ENCODE measurements around the gene FETUB.

FETUB gene

DNA sequence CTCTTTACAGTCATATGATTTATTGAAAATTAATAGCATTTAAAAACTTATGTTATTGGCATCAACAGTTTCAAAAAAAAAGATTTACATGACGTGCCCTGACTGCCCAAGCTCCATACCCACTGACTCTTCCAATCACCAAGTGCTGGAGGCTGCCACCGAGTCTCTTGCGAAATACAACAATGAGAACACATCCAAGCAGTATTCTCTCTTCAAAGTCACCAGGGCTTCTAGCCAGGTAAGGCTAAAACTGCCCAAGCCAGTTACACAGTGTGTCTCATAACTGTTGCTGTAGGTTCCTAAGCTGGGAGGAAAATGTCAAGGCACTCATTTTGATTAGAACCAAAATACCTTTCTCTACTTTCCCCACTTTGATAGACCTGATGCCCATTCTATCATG lies 4.5 kb downstream of the FETUB start:
- peak; percentile 79 for DNase-seq (ENCODE audit: low read depth)
- no peak overlapping the region; the same call in 1 of the 2 replicates for H3K4me3 ChIP-seq (ENCODE audit: low read depth, low read length)
- TF ChIP-seq, protein P1, sequence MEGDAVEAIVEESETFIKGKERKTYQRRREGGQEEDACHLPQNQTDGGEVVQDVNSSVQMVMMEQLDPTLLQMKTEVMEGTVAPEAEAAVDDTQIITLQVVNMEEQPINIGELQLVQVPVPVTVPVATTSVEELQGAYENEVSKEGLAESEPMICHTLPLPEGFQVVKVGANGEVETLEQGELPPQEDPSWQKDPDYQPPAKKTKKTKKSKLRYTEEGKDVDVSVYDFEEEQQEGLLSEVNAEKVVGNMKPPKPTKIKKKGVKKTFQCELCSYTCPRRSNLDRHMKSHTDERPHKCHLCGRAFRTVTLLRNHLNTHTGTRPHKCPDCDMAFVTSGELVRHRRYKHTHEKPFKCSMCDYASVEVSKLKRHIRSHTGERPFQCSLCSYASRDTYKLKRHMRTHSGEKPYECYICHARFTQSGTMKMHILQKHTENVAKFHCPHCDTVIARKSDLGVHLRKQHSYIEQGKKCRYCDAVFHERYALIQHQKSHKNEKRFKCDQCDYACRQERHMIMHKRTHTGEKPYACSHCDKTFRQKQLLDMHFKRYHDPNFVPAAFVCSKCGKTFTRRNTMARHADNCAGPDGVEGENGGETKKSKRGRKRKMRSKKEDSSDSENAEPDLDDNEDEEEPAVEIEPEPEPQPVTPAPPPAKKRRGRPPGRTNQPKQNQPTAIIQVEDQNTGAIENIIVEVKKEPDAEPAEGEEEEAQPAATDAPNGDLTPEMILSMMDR (IDR thresholded peaks at IDR 0.05; ENCODE audit: control insufficient read depth, extremely low read depth, insufficient read depth): no peak

- no peak for DNase-seq (ENCODE audit: low read depth)
- TF ChIP-seq, protein P1 (IDR thresholded peaks at IDR 0.05; ENCODE audit: control insufficient read depth, extremely low read depth, insufficient read depth): no peak
These were observed 5.9 kb downstream of the FETUB start for GRCh38 chr3:186646106-186646505.

GRCh38 chr3:186646841-186647240 lies 6.6 kb downstream of the FETUB start:
- TF ChIP-seq, protein P1 (IDR thresholded peaks at IDR 0.05; ENCODE audit: control insufficient read depth, extremely low read depth, insufficient read depth): no peak
- no peak overlapping the region for H3K4me3 ChIP-seq (ENCODE audit: low read depth, low read length)
- DNase-seq (ENCODE audit: low read depth): no peak

More at GRCh38 chr3:186646106-186646505, 5.9 kb downstream of the FETUB start:
- H3K4me3 ChIP-seq (ENCODE audit: low read depth, low read length): no peak overlapping the region

DNA sequence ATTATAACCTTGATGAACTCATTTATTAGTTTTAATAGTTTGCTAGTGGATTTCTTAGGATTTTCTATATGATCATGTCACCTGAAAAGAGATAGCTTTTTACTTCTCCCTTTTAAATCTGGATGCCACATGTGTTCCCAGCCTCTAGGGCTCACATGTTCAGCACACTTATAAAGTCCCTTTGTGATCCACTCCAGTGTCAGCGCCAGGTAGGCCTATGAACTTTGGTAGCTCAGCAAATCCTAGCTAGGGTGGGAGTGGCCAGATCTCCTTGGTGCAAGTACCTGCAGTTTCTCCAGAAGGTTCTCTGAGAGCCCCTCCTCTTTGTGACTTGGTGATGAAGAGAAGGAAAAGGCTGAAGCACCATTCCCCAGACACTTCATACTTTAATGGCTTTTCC lies 8.7 kb downstream of the FETUB start:
- DNase-seq (ENCODE audit: low read depth): no peak
- H3K4me3 ChIP-seq (ENCODE audit: low read depth, low read length): no peak overlapping the region
- TF ChIP-seq, protein P1 (IDR thresholded peaks at IDR 0.05; ENCODE audit: control insufficient read depth, extremely low read depth, insufficient read depth): no peak

- no peak for DNase-seq (ENCODE audit: low read depth)
- no peak overlapping the region for H3K4me3 ChIP-seq (ENCODE audit: low read depth, low read length)
- TF ChIP-seq, protein P1 (IDR thresholded peaks at IDR 0.05; ENCODE audit: control insufficient read depth, extremely low read depth, insufficient read depth): no peak
These were observed 11.5 kb downstream of the FETUB start for GRCh38 chr3:186651678-186652215.

DNA sequence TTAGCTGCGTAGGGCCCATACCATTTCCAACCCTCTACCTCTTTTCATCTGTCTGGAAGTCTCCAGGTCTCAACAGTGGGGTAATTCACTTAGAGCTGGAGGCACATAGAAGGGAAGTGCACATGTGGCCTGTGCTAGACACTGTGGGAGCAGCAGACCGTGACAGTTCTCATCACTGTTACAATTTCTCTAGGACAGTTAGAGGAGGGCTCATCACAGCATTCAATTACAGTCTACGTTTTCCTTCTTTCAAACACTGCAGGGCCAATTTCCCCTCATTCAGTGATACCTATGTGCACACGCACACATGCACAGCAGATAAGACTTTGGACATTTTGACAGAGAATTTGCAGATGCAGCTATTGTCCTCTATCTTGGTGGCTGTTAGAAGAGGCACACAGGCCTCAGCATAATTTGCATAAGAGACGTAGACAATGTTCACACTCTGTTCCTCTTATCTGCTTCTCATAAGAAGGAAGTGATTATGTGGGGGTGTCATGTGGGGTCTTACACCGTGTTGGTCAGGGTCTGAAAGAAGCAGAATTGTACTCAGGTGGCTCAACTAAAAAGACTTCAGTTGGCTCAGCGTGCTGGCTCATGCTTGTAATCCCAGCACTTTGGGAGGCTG lies 13.0 kb downstream of the FETUB start:
- TF ChIP-seq, protein P1 (IDR thresholded peaks at IDR 0.05; ENCODE audit: control insufficient read depth, extremely low read depth, insufficient read depth): no peak
- no peak for DNase-seq (ENCODE audit: low read depth)
- no peak overlapping the region for H3K4me3 ChIP-seq (ENCODE audit: low read depth, low read length)

GRCh38 chr3:186653984-186654383 lies 13.8 kb downstream of the FETUB start:
- no peak overlapping the region for H3K4me3 ChIP-seq (ENCODE audit: low read depth, low read length)
- TF ChIP-seq, protein P1 (IDR thresholded peaks at IDR 0.05; ENCODE audit: control insufficient read depth, extremely low read depth, insufficient read depth): no peak
- DNase-seq (ENCODE audit: low read depth): no peak
